H1 (cell line): ENCODE measurements around the gene RNU6-9. TPM values are rescaled to one million over a fixed set of nuclear protein-coding genes. Genes with fewer than 3 reads are reported as not detected.

ENCODE experiments used
- SP4 ChIP-seq: IDR thresholded peaks from 2 replicates; pipeline ENCODE4 v1.6.1; 2012; ENCODE audit warnings: low read length, inconsistent platforms
- TAF7 ChIP-seq: optimal IDR thresholded peaks from 2 replicates; pipeline ENCODE3; 2011; ENCODE audit warnings: low read depth, mild to moderate bottlenecking, inconsistent platforms, low read length, moderate library complexity, borderline replicate concordance
- polyA plus RNA-seq, 7 experiments: library from polyadenylated mRNA; depleted of rRNA in 3 of 7; stranded (reverse) in 5 of 7; unstranded in 2 of 7; fragments of >200 nt in 5 of 7; fragments of 200-250 nt in 2 of 7; gene quantifications; 1 replicate in 5 of 7; 2 replicates in 1 of 7; 4 replicates in 1 of 7; pipeline versions ENCODE4 v1.2.1 to v1.2.3, GENCODE V29; 2011 to 2013; ENCODE audit warnings: missing spikeins in 2 of 7, mixed read lengths in 2 of 7
- total RNA-seq: library from RNA; stranded (reverse); fragmentation: NEBNext Ultra II Directional; extraction: Animal tissue kit (Norgen Biotek cat#: 25700); gene quantifications from 2 replicates; pipeline ENCODE4 v1.2.1, GENCODE V29; 2021
- TF ChIP-seq, protein P1 (sequence below): IDR thresholded peaks from 2 replicates; pipeline ENCODE4 v1.6.1; 2011; ENCODE audit warnings: low read length, improper control_type of control experiment

The RNU6-9 gene
- total and polyA plus RNA-seq, 2 of the 8 experiments (the other 6 are each of a cell fraction or from before 2014, with no cell fraction given): not detected

DNA sequence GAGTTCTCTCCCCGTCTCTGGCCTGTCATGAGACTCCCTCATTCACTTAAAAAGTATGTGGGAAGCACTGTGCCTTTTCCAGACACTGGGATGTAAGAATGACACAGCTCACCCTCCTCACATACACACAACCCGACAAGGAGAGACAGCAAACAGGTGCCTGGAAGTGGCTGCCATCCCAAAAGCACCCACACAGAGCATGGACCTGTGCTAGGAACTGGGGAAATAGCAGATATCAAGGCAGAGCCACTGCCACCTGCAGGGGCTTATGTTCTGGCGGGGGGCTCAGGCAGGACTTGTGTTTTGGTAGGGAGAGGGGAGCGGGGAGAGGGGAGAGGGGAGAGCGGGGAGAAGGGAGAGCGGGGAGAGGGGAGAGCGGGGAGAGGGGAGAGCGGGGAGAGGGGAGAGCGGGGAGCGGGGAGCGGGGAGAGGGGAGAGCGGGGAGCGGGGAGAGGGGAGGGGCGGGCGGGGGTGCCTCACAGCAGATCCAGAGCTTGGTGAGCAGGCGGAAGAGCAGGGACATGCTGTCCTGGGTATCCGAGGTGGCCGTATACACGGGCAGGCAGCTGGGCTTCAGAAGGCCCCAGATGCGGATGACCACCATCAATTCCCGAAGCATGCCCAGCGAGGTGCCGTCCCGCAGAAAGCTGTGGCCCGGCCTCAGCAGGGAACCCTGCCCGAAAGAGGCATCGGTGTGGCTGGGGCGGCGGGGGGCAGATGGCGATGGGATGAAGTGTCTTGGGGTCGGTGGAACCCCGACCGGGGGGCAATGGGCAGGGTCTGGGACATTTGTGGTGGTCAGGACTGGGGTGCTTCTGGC lies 21.6 kb upstream of the RNU6-9 start (continued):
- TF ChIP-seq TAF7 (no peak), SP4 (no peak)
- TF ChIP-seq, protein P1, sequence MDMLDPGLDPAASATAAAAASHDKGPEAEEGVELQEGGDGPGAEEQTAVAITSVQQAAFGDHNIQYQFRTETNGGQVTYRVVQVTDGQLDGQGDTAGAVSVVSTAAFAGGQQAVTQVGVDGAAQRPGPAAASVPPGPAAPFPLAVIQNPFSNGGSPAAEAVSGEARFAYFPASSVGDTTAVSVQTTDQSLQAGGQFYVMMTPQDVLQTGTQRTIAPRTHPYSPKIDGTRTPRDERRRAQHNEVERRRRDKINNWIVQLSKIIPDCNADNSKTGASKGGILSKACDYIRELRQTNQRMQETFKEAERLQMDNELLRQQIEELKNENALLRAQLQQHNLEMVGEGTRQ: no peak
